Central memory CD8-positive, alpha-beta T cell (primary cell): ENCODE measurements around the gene CHRNA4.

Experiments used
- ATAC-seq: fragments of 150-1000 bp; cut with Tn5 transposase; replicated peaks from 2 replicates; pipeline ENCODE4 v1.10.0; 2022; ENCODE audit warnings: mild to moderate bottlenecking, moderate FRiP score, moderate number of reproducible peaks; ENCODE audit not compliant: poor library complexity, severe bottlenecking; ENCODE audit errors: extremely low read depth
- DNase-seq, 2 donors: peaks; one replicate each; pipeline ENCODE4 v3.0.0; 2021; ENCODE audit warnings: low spot score in 2 of 2
- H3K27ac Mint-ChIP-seq: one replicate; pipeline ENCODE4 v1.8.0; 2022; ENCODE audit warnings: low read depth, mild to moderate bottlenecking, moderate library complexity, mixed read lengths
- H3K27me3 Mint-ChIP-seq: one replicate; pipeline ENCODE4 v1.8.0; 2022; ENCODE audit warnings: mixed read lengths
- H3K36me3 Mint-ChIP-seq: one replicate; pipeline ENCODE4 v1.8.0; 2022; ENCODE audit warnings: mild to moderate bottlenecking, moderate library complexity, mixed read lengths; ENCODE audit not compliant: insufficient read depth
- H3K4me1 Mint-ChIP-seq: one replicate; pipeline ENCODE4 v1.8.0; 2022; ENCODE audit warnings: mixed read lengths
- H3K4me3 Mint-ChIP-seq: one replicate; pipeline ENCODE4 v1.8.0; 2022; ENCODE audit warnings: mild to moderate bottlenecking, moderate library complexity, mixed read lengths
- H3K9me3 Mint-ChIP-seq: one replicate; pipeline ENCODE4 v1.8.0; 2022; ENCODE audit warnings: mixed read lengths

Gene CHRNA4

DNA sequence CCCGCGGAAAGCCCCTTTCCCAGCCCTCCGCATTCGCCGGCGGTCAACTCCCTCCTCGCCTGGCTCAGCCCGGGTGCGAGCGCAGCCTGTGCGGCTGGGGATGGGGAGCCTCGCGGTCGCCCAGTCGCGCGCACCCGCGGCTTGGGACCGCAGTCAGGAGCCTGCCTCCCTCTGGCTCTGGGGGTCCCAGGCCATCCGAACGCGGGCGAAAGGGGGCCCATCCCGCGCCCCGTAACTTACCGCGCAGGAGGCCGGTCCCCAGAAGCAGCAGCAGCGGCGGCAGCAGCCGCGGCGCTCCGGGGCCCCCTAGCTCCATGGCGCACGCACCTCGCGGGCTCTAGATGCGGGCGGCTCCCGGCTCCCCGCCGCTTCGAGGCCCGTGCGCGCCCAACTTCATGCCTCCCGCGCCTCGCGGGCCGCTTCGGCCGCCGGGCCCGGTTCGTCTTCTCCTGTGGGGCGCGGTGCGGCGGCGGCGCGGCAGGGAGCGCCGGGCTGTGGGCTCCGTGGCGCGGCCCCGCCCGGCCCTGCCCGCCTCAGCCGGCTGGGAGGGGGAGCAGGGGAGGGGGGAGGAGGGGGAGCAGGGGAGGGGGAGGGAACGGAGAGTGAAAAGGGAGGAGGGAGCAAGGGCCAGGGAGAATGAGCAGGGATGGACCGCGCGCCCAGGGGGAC lies at the start of gene CHRNA4:
Gene CHRNA4, minus strand, starts transcription at position 500 of the 669 bp plus-strand sequence. Its CDS starts 184 bp downstream, at position 316.
- ATAC-seq (no peak), DNase-seq (no peak)
- peaks cover 5% of the 10 kb centered on the region for H3K36me3 Mint-ChIP-seq
- H3K27me3 Mint-ChIP-seq, result peaks cover 26% of the 10 kb centered on the region
- H3K9me3 Mint-ChIP-seq, result no peaks in the 10 kb centered on the region
- H3K4me1 Mint-ChIP-seq, result peaks cover 5% of the 10 kb centered on the region
- H3K4me3 Mint-ChIP-seq, result no peak within 1 kb of the TSS
- H3K27ac Mint-ChIP-seq, result no peak within 1 kb of the TSS

- no peak overlapping the region for H3K4me3 Mint-ChIP-seq
- H3K27ac Mint-ChIP-seq, result no peak overlapping the region
- DNase-seq (no peak), ATAC-seq (no peak)
- no peaks in the 10 kb centered on the region for H3K4me1 Mint-ChIP-seq
- no peaks in the 10 kb centered on the region for H3K36me3 Mint-ChIP-seq
- no peaks in the 10 kb centered on the region for H3K9me3 Mint-ChIP-seq
- H3K27me3 Mint-ChIP-seq, result peaks cover 21% of the 10 kb centered on the region
These were observed 48.8 kb upstream of the CHRNA4 start for GRCh38 chr20:63409834-63410435.

DNA sequence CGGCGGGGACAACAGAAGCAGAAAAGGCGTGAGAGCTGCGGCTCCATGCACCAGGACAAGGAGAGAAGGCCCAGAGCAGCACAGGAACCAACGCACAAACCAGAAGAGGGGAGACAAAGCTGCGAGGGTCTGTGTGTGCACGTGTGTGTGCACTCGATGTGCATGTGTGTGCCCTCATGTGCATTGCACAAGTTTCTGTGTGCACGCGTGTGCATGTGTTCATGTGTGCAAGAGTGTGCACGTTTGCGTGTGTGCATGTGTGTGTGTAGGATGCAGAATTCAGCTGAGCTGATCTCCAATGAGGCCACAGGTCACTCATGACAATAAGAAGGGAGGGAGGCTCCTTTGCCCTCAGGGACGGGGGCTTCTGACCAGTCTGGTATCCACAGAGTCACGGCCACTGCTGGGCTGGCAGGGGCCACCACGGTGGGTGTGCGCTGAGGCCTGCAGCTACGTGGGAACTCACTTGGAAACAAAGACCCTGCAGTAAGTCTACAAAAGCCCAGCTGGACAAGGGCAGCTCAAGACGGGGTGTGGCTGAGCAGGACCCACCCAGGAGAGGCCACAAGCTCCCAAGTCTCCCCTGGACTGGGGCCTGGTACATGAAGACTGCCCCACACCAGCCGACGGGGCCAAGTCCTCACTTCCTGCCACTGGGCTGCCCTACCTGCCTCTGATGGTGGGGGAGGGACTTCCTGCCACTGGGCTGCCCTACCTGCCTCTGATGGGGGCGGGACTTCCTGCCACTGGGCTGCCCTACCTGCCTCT lies 48.1 kb upstream of the CHRNA4 start:
- Mint-ChIP-seq H3K4me1 (no peaks in the 10 kb centered on the region), H3K4me3 (no peak overlapping the region), H3K9me3 (no peaks in the 10 kb centered on the region), H3K27me3 (peaks cover 21% of the 10 kb centered on the region), H3K36me3 (no peaks in the 10 kb centered on the region), H3K27ac (no peak overlapping the region)
- DNase-seq (no peak), ATAC-seq (no peak)

DNA sequence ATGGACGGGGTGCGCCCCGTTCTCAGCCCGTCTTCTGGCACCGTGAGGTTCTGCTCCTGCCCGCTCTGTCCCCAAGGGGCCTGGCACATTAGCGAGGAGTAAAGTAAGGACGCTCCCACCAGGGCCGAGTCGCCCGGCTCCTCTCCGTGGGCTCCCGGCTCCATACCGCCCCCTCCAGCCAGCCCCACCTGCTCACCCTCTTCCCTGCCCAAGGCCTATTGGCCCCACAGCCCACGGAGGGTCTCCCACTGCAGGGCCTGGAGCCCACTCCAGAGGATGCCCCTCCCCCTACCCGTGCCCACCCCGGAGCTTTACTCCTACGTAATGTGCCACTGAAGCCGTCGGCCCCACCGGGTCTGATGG lies 47.5 kb upstream of the CHRNA4 start:
- Mint-ChIP-seq H3K4me1 (no peaks in the 10 kb centered on the region), H3K27ac (no peak overlapping the region), H3K27me3 (peaks cover 21% of the 10 kb centered on the region), H3K9me3 (no peaks in the 10 kb centered on the region), H3K36me3 (no peaks in the 10 kb centered on the region), H3K4me3 (no peak overlapping the region)
- DNase-seq (no peak), ATAC-seq (no peak)

GRCh38 chr20:63407928-63408683 lies 47.0 kb upstream of the CHRNA4 start:
- no peak for ATAC-seq
- Mint-ChIP-seq H3K9me3 (no peaks in the 10 kb centered on the region), H3K27ac (no peak overlapping the region), H3K36me3 (no peaks in the 10 kb centered on the region), H3K4me1 (no peaks in the 10 kb centered on the region), H3K4me3 (no peak overlapping the region), H3K27me3 (peaks cover 18% of the 10 kb centered on the region)
- no peak for DNase-seq

GRCh38 chr20:63406617-63407245 lies 45.6 kb upstream of the CHRNA4 start:
- no peaks in the 10 kb centered on the region for H3K4me1 Mint-ChIP-seq
- DNase-seq, result no peak
- no peaks in the 10 kb centered on the region for H3K36me3 Mint-ChIP-seq
- H3K27ac Mint-ChIP-seq, result no peak overlapping the region
- ATAC-seq, result no peak
- H3K27me3 Mint-ChIP-seq, result peaks cover 10% of the 10 kb centered on the region
- no peaks in the 10 kb centered on the region for H3K9me3 Mint-ChIP-seq
- H3K4me3 Mint-ChIP-seq, result no peak overlapping the region

GRCh38 chr20:63406011-63406410 lies 44.9 kb upstream of the CHRNA4 start:
- Mint-ChIP-seq H3K27ac (no peak overlapping the region), H3K4me3 (no peak overlapping the region), H3K4me1 (no peaks in the 10 kb centered on the region), H3K27me3 (peaks cover 10% of the 10 kb centered on the region), H3K9me3 (no peaks in the 10 kb centered on the region), H3K36me3 (no peaks in the 10 kb centered on the region)
- DNase-seq, result no peak
- ATAC-seq, result no peak

DNA sequence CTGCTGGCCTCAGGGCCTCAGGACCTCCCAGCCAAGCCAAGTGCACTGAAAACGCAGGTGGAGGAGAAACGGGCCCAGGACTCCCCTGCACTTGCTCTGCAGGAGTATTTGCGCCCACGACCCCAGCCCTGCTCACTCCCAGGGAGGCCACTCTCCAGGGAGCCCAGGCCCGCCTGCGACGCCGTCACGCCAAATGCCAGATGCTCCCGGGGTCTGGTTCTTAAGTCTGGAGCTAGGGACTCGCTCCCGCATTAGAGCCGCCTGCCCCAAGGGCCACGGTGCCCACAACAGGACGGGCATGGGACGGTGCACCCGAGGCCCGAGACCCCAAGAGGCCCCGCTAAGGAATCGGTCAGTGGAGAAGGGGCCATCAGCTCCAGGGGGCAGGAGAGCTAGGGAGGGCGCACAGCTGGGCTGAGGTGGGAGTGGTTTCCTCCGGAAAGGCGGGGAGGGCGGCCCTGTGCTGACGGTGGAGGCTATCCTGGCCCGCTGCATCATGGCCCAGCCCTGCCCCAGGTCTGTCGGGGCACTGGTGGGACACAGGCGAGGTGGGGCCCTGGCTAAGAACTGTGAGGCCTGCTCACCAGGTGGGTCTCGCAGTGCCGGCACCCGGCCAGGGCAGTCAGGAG lies 44.1 kb upstream of the CHRNA4 start:
- ATAC-seq (no peak), DNase-seq (no peak)
- Mint-ChIP-seq H3K27me3 (peaks cover 10% of the 10 kb centered on the region), H3K9me3 (no peaks in the 10 kb centered on the region), H3K4me3 (no peak overlapping the region), H3K36me3 (no peaks in the 10 kb centered on the region), H3K4me1 (no peaks in the 10 kb centered on the region), H3K27ac (no peak overlapping the region)

DNA sequence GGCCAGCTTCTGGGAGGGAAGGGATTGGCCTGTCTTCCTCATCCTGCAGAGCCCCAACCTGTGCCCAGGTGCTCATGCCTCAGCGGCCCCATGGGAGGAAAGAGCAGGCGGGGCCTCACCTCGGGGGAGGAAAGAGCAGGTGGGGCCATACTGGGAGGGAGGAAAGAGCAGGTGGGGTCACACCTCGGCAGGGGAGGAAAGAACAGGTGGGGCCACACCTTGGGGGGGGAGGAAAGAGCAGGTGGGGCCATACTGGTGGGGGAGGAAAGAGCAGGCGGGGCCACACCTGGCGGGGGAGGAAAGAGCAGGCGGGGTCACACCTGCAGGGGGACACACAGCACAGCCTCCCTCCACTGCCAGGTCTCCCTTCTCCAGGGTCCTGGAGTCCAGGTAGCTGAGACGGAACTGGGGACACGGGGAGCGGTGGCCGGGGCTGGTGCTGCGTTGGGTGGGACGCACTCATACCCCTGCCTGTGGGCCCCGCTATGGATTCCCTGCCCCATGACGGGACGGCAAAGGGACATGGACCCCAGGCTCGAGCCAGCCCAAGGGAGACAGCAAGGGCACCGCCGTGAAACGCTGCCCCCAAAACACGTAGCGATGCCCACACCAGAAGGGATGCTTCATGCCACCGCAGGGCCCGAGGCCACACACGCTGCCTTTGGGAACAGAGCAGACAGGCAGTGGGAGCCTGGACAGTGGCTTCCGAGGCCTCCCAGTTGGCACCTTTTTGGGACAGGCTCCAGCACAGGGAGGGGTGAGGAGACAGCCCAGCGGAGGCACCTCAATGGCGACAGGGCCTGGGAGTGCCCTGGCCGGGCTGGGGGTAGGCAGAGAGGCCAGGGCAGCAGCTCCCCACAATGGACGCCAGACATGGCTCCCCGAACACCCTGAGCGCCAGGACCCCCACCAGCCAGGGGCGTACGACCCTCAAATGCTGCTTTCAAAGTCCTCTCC lies 43.3 kb upstream of the CHRNA4 start:
- Mint-ChIP-seq H3K27me3 (peaks cover 10% of the 10 kb centered on the region), H3K9me3 (no peaks in the 10 kb centered on the region), H3K36me3 (no peaks in the 10 kb centered on the region), H3K4me1 (no peaks in the 10 kb centered on the region), H3K27ac (no peak overlapping the region), H3K4me3 (no peak overlapping the region)
- no peak for DNase-seq
- ATAC-seq, result no peak

- no peak for DNase-seq
- H3K27me3 Mint-ChIP-seq, result peaks cover 10% of the 10 kb centered on the region
- no peaks in the 10 kb centered on the region for H3K9me3 Mint-ChIP-seq
- no peak overlapping the region for H3K27ac Mint-ChIP-seq
- H3K4me3 Mint-ChIP-seq, result no peak overlapping the region
- no peaks in the 10 kb centered on the region for H3K36me3 Mint-ChIP-seq
- ATAC-seq, result no peak
- no peaks in the 10 kb centered on the region for H3K4me1 Mint-ChIP-seq
These were observed 42.4 kb upstream of the CHRNA4 start for GRCh38 chr20:63403403-63404105.

DNA sequence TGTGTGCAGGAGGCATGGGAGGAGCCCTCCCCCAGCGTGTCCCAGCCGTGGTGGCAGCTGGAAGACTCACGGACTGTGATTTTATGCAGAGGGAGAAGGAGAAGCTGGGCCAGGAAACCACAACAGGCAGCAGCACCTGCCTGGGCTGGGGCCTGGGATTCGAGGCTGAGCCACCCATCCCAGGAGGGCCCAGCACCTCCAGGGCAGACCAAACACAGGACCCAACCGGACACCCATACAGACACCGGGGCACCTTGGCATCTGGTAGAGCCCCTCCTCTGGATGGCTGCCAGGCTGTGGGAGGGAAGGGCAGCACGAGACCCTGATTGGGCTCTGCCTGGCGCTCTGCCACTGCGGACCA lies 41.7 kb upstream of the CHRNA4 start:
- Mint-ChIP-seq H3K36me3 (no peaks in the 10 kb centered on the region), H3K27me3 (peaks cover 10% of the 10 kb centered on the region), H3K4me3 (no peak overlapping the region), H3K9me3 (no peaks in the 10 kb centered on the region), H3K4me1 (no peaks in the 10 kb centered on the region), H3K27ac (no peak overlapping the region)
- no peak for DNase-seq
- ATAC-seq, result no peak
